Measurements from ENCODE around the gene CLDN7.
A peak's percentile ranks its signal among the peaks of the same experiment; 100 is the strongest.

Gene CLDN7, protein sequence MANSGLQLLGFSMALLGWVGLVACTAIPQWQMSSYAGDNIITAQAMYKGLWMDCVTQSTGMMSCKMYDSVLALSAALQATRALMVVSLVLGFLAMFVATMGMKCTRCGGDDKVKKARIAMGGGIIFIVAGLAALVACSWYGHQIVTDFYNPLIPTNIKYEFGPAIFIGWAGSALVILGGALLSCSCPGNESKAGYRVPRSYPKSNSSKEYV

DNA sequence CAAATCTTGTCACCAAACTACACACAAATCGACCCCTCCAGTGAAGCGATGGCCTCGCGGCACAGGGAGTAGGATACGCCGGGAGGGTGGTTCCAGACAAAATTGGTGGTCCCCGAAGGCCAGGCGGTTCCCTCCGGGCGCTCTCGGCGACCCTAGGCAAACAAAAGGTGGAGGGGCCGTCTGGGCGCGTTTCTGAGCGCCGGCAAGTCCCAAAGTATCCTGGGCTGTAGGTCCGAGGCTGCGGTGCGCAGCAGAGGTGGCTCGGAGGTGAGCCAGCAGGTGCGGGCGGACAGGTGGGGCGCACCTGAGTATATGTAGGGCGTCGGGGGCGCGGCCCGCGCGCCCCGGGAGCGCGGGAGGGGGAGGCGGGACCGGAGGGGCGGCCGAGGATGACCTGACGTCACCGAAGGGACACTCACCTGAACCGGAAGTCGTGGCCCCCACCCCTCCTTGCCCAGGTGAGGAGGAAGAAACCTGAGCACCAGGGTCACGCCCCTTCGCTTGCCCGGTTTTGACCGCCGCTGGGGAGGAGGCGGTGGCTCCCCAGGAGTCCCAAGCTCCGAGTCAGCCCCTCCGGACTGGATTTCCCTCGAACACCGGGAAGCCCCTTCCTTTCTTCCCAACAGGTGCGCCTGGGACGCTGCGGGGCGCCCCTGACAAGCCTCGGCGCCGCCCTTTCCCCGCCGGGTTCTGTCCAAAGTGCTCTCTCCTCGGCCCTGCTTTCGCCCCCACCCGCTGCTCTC is at the start of gene CLDN7:
TSS of gene CLDN7 (minus strand) at position 287 of the 743 bp plus-strand sequence. CDS start 435 bp downstream, outside the sequence.
- DNase-seq (ENCODE audit: low read depth): no peak

DNA sequence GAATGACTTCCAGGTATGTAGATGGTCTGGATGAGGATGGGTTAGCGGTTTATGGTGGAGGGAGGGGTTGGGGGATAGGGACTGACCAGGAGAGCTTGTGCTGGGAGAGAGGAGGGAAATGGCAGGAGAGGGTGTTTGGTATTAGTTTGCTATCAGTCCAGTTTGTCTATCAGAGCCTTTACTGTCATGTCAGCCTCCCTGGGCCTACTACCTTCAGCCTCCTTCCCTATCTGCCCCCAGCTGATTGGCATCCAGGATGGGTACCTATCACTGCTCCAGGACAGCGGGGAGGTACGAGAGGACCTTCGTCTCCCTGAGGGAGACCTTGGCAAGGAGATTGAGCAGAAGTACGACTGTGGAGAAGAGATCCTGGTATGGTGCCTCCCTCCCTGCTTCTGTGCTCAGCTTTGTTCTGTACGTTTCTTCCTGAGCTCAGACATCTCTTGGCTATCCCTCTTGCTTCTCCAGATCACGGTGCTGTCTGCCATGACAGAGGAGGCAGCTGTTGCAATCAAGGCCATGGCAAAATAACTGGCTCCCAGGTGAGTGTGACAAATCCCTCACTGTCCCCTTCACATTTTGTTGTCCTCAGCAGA is 48.9 kb upstream of the CLDN7 start:
- no peak for DNase-seq (ENCODE audit: low read depth)

DNA sequence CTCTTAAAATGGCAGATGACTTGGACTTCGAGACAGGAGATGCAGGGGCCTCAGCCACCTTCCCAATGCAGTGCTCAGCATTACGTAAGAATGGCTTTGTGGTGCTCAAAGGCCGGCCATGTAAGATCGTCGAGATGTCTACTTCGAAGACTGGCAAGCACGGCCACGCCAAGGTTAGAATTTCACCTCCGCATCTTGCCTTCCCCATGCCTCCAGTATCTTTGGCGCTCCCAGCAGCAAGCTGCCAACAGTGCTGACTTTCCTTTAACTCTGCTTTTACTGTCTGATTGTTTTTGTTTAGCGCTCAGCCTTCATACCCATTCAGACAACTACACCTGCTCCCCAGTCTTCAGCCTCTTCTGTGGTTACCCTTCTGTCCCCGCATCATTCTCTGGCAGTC is 47.4 kb upstream of the CLDN7 start:
- DNase-seq (ENCODE audit: low read depth): no peak

DNA sequence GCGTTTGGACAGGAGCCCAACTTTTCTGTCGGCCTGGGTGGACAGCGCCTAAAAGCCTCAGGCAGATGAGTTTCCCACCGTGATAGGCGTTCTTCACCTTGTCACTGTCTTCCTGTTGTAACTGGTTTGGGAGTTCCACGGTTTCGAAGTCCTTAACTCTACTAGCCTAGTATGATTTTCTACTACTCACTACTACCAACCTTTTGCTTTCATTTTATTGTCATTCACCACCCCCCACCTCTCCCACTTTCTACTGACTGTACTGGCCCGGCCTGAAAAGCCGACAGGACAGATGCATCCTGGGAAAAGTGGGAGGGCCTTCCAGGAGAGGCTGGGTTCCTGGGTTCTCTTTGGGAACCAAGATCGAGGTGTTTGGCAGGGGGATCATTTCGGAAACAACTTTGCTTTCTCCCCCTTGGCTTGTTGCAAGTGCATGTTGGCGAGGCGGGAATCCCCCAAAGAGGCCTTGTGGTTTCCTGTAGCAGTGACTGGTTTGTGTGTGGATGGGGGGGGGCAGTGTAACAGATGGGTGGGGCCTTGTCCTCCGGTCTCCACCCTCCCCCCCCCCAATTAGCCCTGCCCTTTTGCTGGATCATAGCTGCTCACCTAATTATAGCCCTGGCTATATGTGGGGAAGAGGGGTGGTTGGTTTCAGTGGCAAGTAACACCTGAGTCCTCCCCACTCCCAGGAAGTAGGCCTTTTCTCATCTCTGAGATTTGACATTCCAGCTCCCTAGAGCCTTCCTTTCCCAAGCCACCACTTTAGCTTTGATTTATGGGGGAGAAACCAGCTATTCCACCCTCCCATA is 46.6 kb upstream of the CLDN7 start:
- DNase-seq (ENCODE audit: low read depth): peak; percentile 86

DNA sequence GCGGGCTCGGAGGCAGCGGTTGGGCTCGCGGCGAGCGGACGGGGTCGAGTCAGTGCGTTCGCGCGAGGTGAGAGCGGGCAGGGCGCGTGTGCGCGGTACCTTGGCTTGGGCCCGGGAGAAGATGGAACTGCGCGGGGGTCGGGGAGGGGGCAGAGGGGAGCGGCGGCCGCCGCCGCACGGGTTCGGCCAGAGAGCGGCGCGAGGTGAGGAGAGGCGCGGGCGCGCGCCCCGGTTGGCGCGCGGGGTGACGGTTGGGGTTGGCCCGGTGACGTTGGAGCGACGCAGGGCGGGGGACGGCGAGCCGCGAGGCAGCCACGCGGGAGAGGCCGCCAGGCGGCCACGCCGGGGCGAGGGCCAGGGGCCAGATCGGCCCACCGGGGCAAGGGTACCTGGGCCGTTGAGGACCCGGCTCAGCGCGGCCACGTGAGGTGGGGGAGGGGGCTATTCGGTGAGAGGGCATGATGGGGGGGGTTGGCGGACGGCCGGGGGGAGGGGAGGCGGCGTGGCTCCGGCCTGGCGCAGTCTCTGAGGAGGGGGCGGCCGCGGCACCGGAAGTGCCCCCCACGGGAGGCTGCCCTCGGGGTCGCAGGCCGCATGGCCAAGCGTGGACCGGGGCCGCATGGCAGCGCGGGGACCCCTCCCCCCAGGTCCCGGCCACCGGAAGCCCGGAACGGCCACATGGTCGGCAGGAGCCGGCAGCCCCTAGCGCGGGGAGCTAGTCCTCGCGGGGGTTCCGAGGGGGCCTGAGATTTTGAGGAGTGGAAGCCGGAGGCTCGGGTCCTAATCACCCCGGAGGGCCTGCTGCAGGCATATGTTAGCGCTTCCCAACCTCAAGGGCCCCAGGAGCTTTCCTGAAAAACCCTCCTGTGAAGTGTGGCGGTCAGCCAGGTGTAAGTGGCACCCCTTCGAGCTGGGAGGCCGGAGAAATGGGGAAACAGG is 45.7 kb upstream of the CLDN7 start:
- DNase-seq (ENCODE audit: low read depth): peak; percentile 38

DNA sequence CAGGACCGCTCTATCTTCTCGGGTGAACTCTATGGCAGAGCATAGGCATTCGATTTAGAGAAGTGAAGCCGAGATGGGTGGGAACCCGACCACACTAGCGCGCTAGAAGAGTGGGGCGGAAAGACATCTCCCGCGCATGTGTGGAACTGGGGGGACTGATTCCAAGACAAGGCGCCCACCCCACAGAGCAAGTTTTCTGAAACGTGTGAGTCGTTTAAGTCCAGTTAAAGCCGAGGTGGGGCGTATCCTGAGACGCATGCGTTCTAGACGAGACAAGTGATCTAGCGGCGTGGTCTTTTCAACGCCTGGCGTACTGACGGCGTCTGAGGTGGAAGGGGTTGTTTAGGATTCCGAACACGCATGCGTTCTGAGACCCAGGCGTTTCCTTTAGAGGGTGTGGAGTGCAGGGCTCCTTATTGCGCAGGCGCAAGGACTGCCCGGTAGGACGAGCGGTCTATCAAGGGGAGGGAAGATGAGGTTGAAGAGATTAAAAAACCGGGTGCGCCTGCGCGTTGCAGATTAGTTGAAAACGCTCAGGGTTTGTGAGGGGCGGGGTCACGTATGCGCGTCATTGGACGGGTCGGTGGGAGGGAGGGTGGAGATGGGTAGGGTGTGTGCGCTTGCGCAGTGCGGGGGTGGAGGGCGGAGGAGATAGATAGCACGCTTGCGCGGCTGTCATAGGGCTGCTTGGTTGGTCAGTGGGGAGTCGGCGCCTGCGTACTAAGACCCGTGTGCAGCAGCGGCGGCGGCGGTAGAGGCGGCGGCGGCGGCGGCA is 44.8 kb upstream of the CLDN7 start, which contains the start of gene EIF5A:
TSS of gene EIF5A (plus strand) at position 718 of the 775 bp plus-strand sequence. CDS start 2,008 bp downstream, outside the sequence.
- DNase-seq (ENCODE audit: low read depth): peak; percentile 100

DNA sequence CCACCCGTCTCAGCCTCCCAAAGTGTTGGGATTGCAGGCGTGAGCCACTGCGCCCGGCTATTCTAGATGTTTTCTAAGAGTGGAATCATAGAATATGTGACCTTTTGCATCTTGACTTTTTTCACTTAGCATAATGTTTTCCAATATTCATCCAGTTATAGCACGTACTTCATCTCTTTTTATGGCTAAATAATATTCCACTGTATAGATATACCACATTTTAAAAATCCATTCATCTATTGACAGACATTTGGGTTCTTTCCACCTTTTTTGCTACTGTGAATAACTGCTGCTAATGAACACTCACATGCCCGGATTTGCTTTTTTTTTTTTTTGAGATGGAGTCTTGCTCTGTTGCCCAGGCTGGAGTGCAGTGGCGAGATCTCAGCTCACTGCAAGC is 41.9 kb upstream of the CLDN7 start:
- DNase-seq (ENCODE audit: low read depth): no peak

DNA sequence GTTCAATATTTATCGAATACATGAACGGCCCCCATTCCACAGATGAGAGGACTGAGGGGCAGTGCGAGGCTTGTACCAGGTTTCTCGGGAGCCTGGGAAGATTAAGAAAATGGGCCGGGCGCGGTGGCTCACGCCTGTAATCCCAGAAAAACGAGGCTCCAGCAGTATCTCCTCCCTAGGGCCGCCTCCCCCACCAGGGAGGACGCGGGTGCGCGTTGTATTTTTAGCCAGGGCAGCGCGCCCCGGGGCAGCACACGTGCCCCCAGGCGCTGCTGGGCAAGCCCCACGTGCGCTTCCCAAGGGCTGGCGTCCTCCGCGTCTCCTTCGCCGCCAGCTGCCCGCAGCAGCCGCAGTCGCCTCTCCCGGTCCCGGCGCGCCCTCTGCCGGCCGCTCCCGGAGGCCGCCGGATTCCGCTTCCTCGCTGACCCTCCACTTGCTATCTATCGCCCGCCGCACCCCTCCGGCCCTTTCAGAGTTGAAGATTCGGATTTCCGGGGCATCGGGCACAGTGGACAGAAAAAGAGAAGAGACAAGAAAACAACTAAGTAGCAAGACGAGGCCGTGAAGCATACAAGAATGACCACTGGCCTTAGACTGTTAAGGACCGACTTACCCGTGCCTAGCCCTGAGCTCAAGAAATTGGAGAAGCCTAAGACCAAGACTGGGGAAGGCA is 34.0 kb upstream of the CLDN7 start:
- DNase-seq (ENCODE audit: low read depth): peak; percentile 77

DNA sequence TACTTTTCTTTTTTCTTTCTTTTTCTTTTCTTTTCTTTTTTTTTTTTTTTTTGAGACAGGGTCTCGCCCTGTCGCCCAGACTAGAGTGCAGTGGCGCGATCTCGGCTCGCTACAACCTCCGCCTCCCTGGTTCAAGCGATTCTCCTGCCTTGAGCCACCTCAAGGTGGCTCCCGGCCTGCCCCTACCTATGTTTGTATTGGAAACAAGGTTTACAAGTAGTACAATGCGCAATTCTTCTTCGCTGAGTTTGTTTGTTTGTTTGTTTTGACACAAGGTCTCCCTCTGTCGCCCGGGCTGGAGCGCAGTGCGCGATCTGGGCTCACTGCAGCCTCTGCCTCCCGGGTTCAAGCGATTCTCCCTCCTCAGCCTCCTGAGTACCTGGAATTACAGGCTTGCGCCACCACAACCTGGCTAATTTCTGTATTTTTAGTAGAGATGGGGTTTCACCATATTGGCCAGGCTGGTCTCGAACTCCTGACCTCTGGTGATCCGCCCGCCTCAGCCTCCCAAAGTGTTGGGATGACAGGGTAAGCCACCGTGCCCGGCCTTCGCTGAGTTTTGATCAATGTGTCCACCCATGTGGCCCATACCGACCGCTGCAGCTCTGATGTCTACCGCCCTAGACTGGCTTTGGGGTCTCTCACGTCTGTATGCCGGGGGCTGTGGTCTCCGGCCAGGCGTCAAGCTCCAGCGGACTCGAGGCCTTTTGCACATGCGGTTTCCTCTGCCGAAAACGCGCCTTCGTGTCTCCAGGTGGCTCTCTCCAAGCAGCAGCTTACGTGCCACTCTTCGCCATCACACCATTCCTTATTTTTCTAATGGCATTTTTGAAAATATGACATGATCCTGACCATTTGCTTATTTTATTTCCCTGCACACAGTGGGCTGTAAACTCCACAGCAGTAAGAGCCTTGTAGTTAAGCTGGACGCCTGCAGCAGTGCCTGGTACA is 33.2 kb upstream of the CLDN7 start:
- DNase-seq (ENCODE audit: low read depth): no peak

DNA sequence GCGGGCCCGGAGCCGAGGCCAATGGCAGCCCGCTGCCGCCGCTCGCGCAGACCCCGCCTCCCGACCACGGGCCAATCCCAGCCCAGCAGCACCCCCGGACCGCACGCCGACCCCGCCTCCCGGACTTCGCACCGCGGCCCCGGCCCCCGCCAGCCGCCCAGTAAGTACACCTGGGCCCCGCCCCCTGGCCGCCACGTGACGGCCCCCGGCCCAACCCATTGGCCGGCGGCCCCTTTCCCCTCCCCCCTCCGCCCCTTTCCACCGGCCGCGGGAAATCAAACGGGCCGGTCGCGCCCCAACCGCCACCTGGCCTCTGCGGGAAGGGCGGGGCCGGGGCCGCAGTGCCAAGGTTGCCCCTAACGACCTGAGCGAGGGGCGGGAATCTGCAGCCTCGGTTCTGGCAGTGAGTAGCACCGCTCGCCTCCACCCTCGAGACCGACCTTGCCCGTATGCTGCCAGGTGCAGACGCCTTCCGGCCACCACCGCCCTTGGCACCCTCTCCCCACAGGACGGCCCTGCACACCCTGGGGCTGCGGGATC is 32.4 kb upstream of the CLDN7 start, which contains the start of gene YBX2:
TSS of gene YBX2 (minus strand) at position 26 of the 540 bp plus-strand sequence. CDS start 139 bp downstream, outside the sequence.
- DNase-seq (ENCODE audit: low read depth): peak; percentile 41

DNA sequence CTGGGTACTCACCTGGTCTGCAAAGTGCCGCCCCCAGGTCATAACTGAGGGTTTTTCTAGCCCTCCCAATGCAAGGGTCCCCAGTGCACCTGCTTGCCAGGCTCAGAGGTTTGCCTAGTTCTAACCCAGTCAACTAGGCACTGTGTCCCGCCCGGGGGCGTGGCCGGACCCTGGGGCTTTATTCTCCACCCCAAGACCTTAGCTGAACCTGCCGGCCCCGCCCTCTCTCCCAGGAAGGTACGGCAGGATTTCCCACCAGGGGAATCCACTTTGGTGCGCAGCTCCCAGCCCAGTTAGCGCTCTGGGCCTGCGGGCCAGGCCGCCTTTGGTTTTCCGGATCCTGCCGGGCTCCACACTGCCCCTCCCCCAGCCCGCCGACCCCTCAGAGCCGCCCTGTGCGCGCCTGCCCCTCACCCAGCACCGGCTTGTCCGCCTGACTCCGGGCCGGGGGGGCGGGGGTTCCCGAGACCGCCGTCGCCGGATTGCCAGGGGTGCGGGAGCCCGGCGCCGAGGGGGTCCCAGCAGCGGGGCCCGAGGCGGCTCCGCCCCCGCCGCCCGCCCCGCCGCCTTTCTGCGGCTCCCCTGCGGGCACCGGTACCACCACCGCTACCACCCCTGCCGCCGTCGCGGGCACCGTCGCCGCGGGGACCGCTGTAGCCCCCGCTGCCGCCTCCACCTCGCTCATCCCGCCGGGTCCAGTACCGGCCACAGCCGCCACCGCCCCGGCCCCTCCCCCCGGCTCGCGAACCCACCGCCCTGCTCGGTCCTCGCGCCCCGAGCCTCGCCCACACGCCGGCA is 31.7 kb upstream of the CLDN7 start:
- DNase-seq (ENCODE audit: low read depth): no peak

DNA sequence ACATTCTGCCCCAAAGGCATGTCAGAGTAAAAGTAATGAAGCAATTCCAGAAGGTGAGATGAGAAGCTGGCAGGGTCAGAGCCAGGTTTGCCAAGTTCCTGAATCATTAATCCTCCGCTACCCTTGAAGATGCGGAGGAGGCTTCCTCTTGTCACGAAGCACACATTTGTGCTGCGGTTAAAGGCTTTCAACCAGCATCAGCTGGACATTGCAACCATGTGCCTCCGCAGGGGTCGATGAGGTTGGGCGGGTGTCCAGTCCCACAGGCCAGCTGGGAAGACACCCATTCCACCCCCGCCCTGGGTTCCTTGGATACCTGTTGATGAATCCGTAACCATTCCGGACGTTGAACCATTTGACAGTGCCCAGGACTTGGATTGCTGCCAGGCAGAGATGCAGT is 30.9 kb upstream of the CLDN7 start:
- DNase-seq (ENCODE audit: low read depth): no peak

DNA sequence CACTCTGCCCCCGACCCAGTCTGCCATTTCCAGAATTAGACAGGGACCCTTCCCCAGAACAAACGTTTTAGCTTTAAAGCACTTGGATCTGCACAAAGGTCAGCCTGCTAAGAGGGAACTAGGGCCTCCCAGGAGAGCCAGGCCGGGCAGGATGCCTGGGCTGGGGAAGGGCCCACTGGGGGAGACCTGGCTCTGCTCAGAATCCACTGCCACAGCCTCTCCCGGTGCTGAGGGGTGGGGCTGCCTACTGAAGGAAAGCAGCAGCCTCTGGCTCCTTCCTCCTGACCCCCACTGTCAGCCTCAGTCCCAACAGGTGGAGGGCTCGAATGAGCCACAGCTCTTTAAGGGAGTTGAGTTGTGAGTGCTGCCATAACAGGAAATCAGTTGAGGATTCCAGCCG is 30.5 kb upstream of the CLDN7 start:
- no peak for DNase-seq (ENCODE audit: low read depth)

DNA sequence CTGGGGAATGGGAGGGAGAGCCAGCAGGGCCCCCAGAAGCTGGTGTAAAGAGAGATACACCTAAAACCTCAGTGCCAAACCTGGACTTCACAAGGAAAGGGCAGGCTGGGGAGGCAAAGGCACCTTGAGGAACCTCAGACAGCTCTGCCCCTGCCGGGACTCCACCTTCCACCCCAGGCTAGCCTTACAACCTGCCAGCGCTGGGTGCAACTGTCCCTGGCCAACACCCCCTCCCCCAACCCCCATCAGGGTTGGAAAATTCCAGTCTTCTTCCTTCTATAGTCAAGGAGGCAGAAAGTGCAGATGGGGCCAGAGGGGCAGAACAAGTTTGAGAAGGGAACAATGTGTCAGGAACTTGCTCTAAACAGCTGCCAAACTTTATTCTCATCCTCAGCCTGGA is 29.9 kb upstream of the CLDN7 start:
- no peak for DNase-seq (ENCODE audit: low read depth)

DNA sequence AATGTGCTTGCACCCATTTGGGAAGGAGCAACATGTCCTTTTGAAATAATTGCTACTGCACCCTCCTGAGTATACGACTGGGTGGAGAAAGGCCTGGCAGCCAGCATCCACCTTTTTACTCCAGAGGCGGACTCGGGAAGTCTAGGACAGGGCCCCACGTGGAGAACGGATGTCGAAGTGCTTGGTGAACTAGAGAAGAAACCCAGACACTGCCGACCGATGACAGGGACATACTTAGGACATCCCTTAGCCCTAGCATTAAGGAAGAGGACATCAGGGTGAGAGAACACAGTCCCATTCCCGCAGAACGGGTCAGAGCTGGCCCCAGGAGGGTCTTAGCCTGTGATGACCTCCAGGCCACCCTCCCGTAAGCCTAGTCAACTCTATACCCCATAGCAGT is 28.4 kb upstream of the CLDN7 start:
- no peak for DNase-seq (ENCODE audit: low read depth)

DNA sequence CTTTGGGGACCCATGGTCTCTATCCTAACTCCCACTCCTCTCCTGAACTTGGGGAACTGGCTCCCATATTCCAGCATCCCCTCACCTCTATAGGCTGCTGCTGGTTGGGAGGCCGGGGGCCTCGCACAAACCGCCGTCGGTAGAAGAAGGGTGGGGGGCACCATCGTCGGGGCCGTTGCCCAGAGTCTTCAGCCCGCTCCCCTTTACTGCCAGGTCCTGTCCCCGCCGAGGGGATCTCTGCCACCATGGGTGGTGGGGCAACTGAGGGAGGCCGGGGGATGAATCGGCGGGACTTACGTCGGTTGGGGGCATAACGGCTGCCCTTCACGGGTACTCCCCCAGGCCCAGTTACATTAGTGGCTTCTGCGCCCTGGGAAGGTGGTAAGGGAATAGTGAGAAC is 27.9 kb upstream of the CLDN7 start:
- DNase-seq (ENCODE audit: low read depth): no peak

DNA sequence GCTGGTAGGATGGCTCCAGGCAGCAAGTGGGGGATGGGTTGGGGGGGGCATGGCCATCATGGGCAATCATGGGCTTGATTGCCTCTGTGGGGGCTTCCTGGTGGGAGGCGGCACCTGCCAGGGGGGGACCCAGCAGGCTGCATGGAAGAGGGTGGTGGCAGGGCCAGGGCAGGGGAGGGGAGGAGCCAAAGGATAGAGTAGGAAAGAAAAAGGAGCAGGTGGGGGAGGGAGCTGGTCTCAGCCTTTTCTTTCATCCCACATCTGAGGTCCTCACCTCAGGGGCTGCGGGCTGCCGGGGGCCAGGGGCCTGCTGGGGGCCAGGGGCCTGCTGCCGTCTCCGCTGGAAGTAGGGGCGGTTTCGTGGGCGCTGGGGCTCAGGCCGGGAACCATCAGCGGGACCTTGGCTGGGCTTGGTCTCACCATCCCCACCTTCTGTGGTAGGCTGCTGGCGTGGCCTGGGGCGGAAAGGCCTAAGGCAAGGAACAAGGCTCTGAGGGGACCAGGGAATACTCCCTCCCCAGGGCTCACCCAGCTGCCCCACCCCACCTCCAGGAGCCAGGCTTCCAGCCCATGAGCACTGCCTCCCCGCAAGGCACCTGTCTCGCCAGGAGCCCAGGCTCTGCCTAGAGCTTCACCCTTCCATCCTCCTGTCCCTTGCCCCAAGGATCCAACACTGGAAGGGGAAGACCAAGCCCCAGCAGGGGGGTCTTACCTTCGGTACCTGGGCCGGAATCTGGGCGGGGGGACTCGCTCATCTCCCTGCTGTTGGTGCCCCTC is 27.2 kb upstream of the CLDN7 start:
- no peak for DNase-seq (ENCODE audit: low read depth)
